T-helper 17 cell (primary cell): ENCODE data around the gene PDLIM5. TPM values are rescaled to one million over a fixed set of nuclear protein-coding genes. Genes with fewer than 3 reads are reported as not detected.
"Not testable (repeated sequence)": the region's sequence is repeated elsewhere in the genome, so short reads cannot be mapped to it uniquely, and the experiment has no call there.

Experiments
- ATAC-seq: fragments of 150-1000 bp; cut with Tn5 transposase; 2 replicates; pipeline ENCODE4 v1.10.0; 2021; ENCODE audit warnings: mild to moderate bottlenecking, moderate library complexity
- DNase-seq, 3 donors: peaks; one replicate each; pipeline versions ENCODE4 v3.0.0 to v3.0.0-alpha.2; 2020 to 2021
- H3K9me3 ChIP-seq: one replicate; pipeline ENCODE4 v1.7.0; 2013; ENCODE audit warnings: low read length, mild to moderate bottlenecking; ENCODE audit not compliant: control insufficient read depth, poor library complexity, severe bottlenecking
- H3K27ac Mint-ChIP-seq: one replicate; pipeline ENCODE4 v1.8.0; 2022; ENCODE audit warnings: mild to moderate bottlenecking, moderate library complexity, mixed read lengths
- H3K27me3 Mint-ChIP-seq: one replicate; pipeline ENCODE4 v1.8.0; 2022; ENCODE audit warnings: mixed read lengths
- H3K36me3 Mint-ChIP-seq: one replicate; pipeline ENCODE4 v1.8.0; 2022; ENCODE audit warnings: low read depth, mixed read lengths
- H3K4me1 Mint-ChIP-seq: one replicate; pipeline ENCODE4 v1.8.0; 2022; ENCODE audit warnings: mild to moderate bottlenecking, mixed read lengths
- H3K4me3 Mint-ChIP-seq: one replicate; pipeline ENCODE4 v1.8.0; 2022; ENCODE audit warnings: mild to moderate bottlenecking, moderate library complexity, mixed read lengths
- total RNA-seq, 4 donors: library from RNA in 2 of 4; stranded (reverse) in 2 of 4; gene quantifications; one replicate each; pipeline ENCODE4 v1.2.3 and lab custom pipeline; 2022 to 2026

The PDLIM5 gene
- total RNA-seq, 2 donors from 2014 or later = 25.9 to 37.6 TPM

GRCh38 chr4:94536649-94537469 lies 85.1 kb downstream of the PDLIM5 start:
- H3K27ac Mint-ChIP-seq = no peak overlapping the region
- H3K36me3 Mint-ChIP-seq = peaks cover 3% of the 10 kb centered on the region
- no peak for ATAC-seq
- H3K27me3 Mint-ChIP-seq = no peaks in the 10 kb centered on the region
- H3K9me3 ChIP-seq = no peaks in the 10 kb centered on the region
- DNase-seq = no peak
- peaks cover 13% of the 10 kb centered on the region for H3K4me1 Mint-ChIP-seq
- H3K4me3 Mint-ChIP-seq = no peak overlapping the region

GRCh38 chr4:94537921-94538628 lies 86.3 kb downstream of the PDLIM5 start:
- no peaks in the 10 kb centered on the region for H3K27me3 Mint-ChIP-seq

DNA sequence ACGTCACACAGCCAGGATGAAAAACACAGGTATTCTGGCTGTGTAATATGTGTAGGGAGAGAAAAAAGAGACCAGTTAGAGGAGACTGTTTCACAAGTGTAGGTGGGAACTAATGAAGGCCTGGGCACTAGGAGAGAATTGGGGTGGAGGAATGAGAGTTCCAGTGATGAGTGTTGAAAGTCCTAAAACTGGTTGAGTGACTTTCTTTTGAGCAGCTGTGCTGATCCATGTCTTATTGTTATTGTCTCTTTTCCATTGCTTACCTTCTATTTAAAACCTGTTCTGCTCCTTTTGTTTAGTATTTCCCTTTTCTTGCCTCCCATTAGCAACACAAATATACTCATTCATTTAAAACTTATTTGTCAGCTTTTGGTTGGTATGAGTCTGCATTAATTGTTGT lies 88.7 kb downstream of the PDLIM5 start:
- ATAC-seq (no peak), DNase-seq (no peak)
- no peaks in the 10 kb centered on the region for H3K27me3 Mint-ChIP-seq
- no peak overlapping the region for H3K4me3 Mint-ChIP-seq
- no peaks in the 10 kb centered on the region for H3K9me3 ChIP-seq
- peaks cover 2% of the 10 kb centered on the region for H3K36me3 Mint-ChIP-seq
- H3K4me1 Mint-ChIP-seq = peaks cover 6% of the 10 kb centered on the region
- H3K27ac Mint-ChIP-seq = no peak overlapping the region

More at GRCh38 chr4:94537921-94538628, 86.3 kb downstream of the PDLIM5 start:
- no peak for DNase-seq
- peaks cover 13% of the 10 kb centered on the region for H3K4me1 Mint-ChIP-seq
- H3K36me3 Mint-ChIP-seq = peaks cover 3% of the 10 kb centered on the region
- H3K27ac Mint-ChIP-seq = no peak overlapping the region
- no peak for ATAC-seq
- no peak overlapping the region for H3K4me3 Mint-ChIP-seq
- H3K9me3 ChIP-seq = no peaks in the 10 kb centered on the region

- no peak overlapping the region for H3K27ac Mint-ChIP-seq
- ATAC-seq (no peak), DNase-seq (no peak)
- H3K9me3 ChIP-seq = no peaks in the 10 kb centered on the region
- H3K4me1 Mint-ChIP-seq = peaks cover 9% of the 10 kb centered on the region
- no peak overlapping the region for H3K4me3 Mint-ChIP-seq
- H3K36me3 Mint-ChIP-seq = peaks cover 6% of the 10 kb centered on the region
- H3K27me3 Mint-ChIP-seq = no peaks in the 10 kb centered on the region
Observed at GRCh38 chr4:94544811-94545210, 93.1 kb downstream of the PDLIM5 start.

DNA sequence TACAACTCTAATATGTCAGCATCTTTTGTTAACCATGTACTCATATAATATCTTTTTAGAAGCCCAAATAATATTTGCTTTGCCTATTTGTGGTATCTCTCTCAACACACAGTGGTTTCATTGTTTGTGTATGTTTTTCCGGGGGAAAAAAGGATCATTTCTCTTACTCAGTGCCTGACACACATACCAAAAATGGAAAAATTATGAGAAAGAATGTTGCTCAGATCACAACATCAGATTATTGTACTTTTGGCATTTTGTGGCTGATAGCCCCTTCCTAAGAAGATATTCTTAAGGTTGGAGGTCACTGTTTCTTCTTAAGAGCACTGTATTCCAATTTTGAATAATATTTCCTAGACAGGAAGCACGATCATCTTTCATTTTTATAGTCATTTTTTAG lies 93.6 kb downstream of the PDLIM5 start:
- H3K4me3 Mint-ChIP-seq = no peak overlapping the region
- peaks cover 6% of the 10 kb centered on the region for H3K36me3 Mint-ChIP-seq
- H3K4me1 Mint-ChIP-seq = peaks cover 9% of the 10 kb centered on the region
- H3K27me3 Mint-ChIP-seq = no peaks in the 10 kb centered on the region
- DNase-seq = no peak
- H3K27ac Mint-ChIP-seq = no peak overlapping the region
- no peaks in the 10 kb centered on the region for H3K9me3 ChIP-seq
- no peak for ATAC-seq

DNA sequence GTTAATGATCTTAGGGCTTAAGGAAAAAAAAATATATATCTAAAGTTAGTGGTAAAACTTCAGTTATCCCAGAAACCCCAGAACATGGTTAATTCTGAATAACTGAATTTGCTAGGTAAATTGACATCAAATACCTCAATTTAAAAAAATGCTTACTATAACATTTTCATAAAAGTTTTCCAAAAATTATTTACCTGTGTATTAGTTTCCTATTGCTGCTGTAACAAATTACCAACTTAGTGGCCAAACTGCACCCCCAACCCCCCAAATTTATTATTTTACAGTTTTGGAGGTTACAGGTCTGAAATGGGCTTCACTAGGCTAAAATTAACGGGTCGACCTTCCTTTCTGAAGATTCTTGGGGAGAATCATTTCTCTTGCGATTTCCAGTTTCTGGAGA lies 95.2 kb downstream of the PDLIM5 start:
- Mint-ChIP-seq H3K36me3 (peaks cover 6% of the 10 kb centered on the region), H3K4me1 (peaks cover 7% of the 10 kb centered on the region), H3K4me3 (no peak overlapping the region), H3K27me3 (no peaks in the 10 kb centered on the region), H3K27ac (no peak overlapping the region)
- DNase-seq (no peak), ATAC-seq (no peak)
- H3K9me3 ChIP-seq = no peaks in the 10 kb centered on the region

DNA sequence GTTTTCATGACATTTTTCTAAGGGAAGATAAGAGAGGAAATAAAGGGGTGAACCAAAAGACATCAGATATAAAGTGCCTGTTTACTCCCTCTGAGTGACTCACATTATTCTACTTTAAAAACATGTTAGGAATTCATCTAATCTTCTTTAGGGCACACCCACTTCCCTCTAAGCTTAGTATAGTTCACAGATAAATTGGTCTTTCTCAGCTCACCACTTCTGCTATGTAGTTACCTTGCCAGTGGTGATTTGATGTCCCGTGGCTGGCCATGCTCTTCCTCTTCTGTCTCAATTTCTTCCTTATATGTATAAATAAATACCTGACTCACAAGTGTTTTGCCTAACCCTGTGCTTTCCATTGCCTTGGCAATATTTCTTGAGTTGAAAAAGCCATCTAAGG lies 96.8 kb downstream of the PDLIM5 start:
- no peak overlapping the region for H3K4me3 Mint-ChIP-seq
- no peak overlapping the region for H3K27ac Mint-ChIP-seq
- peaks cover 4% of the 10 kb centered on the region for H3K36me3 Mint-ChIP-seq
- ATAC-seq = peak; percentile 21
- peaks cover 7% of the 10 kb centered on the region for H3K4me1 Mint-ChIP-seq
- no peak for DNase-seq
- no peaks in the 10 kb centered on the region for H3K9me3 ChIP-seq
- no peaks in the 10 kb centered on the region for H3K27me3 Mint-ChIP-seq

- H3K4me3 Mint-ChIP-seq = no peak overlapping the region
- no peaks in the 10 kb centered on the region for H3K9me3 ChIP-seq
- ATAC-seq (no peak), DNase-seq (no peak)
- H3K36me3 Mint-ChIP-seq = peaks cover 4% of the 10 kb centered on the region
- H3K27ac Mint-ChIP-seq = no peak overlapping the region
- no peaks in the 10 kb centered on the region for H3K27me3 Mint-ChIP-seq
- peaks cover 7% of the 10 kb centered on the region for H3K4me1 Mint-ChIP-seq
Observed at GRCh38 chr4:94550352-94550751, 98.6 kb downstream of the PDLIM5 start.

DNA sequence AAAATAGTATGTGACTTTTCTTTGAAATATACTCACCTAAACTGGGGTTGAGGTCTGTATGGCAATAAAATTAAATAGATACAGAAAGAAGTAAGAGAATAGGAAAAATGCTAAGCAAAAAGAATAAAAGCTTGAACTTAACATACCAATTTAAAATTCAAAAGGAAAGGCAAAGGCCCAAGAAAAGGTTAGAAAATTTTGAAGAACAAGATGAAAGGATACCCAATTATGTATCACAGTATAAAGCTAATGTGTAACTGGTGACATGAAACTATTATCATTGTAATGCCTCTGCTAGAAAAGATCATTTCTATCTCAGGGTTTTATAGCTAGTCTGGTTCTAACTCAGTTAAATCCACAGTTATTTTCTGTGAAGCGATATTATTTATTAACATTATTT lies 99.1 kb downstream of the PDLIM5 start:
- Mint-ChIP-seq H3K36me3 (peaks cover 4% of the 10 kb centered on the region), H3K4me3 (no peak overlapping the region), H3K27me3 (no peaks in the 10 kb centered on the region), H3K4me1 (peaks cover 7% of the 10 kb centered on the region), H3K27ac (no peak overlapping the region)
- DNase-seq = no peak
- H3K9me3 ChIP-seq = no peaks in the 10 kb centered on the region
- no peak for ATAC-seq

DNA sequence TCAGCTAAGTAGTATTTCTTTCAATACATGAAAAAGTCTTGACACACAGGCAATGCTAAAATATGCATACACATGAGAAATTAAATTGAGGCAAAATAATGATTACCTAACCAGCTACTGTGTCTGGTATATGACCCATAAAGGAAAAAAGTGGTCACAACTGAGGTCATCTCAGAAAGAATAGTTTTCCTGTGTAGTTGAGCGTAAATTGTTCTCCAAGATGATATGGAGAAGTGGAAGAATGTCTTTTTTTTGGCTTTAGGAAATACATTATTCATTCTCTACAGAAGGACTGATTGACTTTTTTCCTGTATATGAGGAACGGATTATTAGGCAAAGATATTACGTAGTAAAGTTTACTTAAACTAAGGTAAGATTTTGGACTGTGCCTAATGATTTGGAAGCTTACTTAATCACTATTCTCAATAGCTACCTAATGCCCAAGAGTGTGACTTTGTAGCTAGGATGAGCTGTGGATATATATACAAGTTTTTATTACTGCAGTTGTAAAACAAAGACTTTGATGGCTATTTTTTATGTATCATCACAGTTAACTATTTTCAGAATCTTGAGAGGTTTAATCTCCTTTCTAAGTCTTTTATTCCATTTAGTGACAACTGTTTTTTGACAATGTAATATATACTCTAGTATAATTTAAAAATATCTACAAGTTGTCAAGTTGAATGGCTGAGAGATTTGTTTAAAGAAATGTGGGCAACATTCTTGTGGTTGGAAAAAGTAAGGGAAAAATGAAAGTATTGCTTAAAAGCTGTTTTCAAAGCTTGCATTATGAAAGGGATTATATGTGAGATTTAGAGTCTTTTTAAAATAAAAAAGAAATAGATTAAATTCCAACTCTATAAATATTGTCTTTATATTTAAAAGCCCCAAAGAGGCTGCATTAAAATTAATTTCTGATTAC lies 100.2 kb downstream of the PDLIM5 start:
- H3K9me3 ChIP-seq = no peaks in the 10 kb centered on the region
- Mint-ChIP-seq H3K27ac (no peak overlapping the region), H3K27me3 (no peaks in the 10 kb centered on the region), H3K4me1 (peaks cover 7% of the 10 kb centered on the region), H3K4me3 (no peak overlapping the region), H3K36me3 (peaks cover 4% of the 10 kb centered on the region)
- ATAC-seq (no peak), DNase-seq (no peak)

DNA sequence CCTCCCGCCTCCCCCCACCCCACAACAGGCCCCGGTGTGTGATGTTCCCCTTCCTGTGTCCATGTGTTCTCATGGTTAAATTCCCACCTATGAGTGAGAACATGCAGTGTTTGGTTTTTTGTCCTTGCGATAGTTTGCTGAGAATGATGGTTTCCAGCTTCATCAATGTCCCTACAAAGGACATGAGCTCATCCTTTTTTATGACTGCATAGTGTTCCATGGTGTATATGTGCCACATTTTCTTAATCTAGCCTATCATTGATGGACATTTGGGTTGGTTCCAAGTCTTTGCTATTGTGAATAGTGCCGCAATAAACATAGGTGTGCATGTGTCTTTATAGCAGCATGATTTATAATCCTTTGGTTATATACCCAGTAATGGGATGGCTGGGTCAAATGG lies 104.3 kb downstream of the PDLIM5 start:
- not testable (repeated sequence) for H3K27me3 Mint-ChIP-seq, H3K9me3 ChIP-seq, H3K36me3 Mint-ChIP-seq, H3K27ac Mint-ChIP-seq, ATAC-seq, H3K4me3 Mint-ChIP-seq, DNase-seq, H3K4me1 Mint-ChIP-seq

GRCh38 chr4:94557632-94558031 lies 105.9 kb downstream of the PDLIM5 start:
- ATAC-seq, H3K27ac Mint-ChIP-seq, H3K9me3 ChIP-seq, H3K27me3 Mint-ChIP-seq, H3K36me3 Mint-ChIP-seq, H3K4me1 Mint-ChIP-seq, DNase-seq, H3K4me3 Mint-ChIP-seq: not testable (repeated sequence)

DNA sequence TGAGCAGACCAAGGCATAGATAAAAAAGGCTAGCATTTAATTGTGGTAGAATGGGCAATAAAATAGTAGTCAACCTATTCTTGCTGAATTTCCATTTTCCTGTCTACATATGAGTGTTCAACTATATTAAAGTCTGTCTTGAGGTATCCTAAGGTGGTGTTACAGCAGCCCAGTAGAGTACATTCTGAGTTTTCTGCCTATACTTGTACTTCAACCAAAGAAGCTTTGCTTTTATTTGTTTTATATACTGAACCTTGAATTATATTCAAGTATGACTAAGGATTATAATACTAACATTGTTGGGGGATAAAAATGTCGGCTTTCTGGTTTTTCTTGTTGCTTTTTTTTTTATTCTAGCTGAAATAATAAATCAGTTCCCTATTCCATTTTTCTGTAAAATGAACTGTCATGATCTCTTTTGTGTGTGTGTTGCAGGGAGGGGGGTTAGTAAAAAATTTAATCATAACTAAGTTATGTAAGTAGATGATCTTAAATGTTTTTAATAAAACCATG lies 106.7 kb downstream of the PDLIM5 start:
- peaks cover 2% of the 10 kb centered on the region for H3K4me1 Mint-ChIP-seq
- H3K9me3 ChIP-seq = no peaks in the 10 kb centered on the region
- no peaks in the 10 kb centered on the region for H3K27me3 Mint-ChIP-seq
- no peak overlapping the region for H3K4me3 Mint-ChIP-seq
- ATAC-seq = no peak
- no peaks in the 10 kb centered on the region for H3K36me3 Mint-ChIP-seq
- peak overlapping the region; percentile 21 for H3K27ac Mint-ChIP-seq
- no peak for DNase-seq
